GM18868 (cell line): Measurements from ENCODE around the gene KLHL30.

Source experiments
- ATAC-seq: cut with Tn5 transposase; IDR thresholded peaks from one replicate; pipeline ENCODE4 v1.9.1; 2021; ENCODE audit warnings: mild to moderate bottlenecking, moderate library complexity; ENCODE audit not compliant: unreplicated experiment

The KLHL30 gene, protein sequence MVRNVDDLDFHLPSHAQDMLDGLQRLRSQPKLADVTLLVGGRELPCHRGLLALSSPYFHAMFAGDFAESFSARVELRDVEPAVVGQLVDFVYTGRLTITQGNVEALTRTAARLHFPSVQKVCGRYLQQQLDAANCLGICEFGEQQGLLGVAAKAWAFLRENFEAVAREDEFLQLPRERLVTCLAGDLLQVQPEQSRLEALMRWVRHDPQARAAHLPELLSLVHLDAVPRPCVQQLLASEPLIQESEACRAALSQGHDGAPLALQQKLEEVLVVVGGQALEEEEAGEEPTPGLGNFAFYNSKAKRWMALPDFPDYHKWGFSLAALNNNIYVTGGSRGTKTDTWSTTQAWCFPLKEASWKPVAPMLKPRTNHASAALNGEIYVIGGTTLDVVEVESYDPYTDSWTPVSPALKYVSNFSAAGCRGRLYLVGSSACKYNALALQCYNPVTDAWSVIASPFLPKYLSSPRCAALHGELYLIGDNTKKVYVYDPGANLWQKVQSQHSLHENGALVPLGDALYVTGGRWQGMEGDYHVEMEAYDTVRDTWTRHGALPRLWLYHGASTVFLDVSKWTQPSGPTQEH

GRCh38 chr2:238138331-238139195, at the start of gene KLHL30:
Gene KLHL30, plus strand, starts transcription at chr2:238138668. Its CDS starts 2,087 bp downstream, at chr2:238140755.
- no peak for ATAC-seq

DNA sequence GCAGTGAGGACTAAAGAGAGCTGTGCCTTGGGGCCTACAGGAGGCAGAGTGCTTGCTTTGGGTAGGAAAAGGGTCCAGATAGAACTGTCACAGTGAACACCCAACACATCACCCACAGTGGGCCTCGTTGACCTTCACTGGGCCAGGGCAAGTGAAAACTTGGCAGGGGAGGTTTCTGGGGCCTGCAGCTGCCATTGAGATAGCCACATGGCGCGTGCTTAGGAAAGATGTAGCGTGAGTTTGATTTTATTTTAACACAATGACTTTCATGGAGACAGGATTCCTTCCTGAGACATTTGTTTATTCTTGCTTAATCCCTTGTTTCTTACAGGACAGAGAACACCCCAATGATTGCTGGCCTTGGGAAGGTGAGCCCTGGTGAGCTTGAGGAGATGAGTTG, 47.6 kb upstream of the KLHL30 start:
- no peak for ATAC-seq

DNA sequence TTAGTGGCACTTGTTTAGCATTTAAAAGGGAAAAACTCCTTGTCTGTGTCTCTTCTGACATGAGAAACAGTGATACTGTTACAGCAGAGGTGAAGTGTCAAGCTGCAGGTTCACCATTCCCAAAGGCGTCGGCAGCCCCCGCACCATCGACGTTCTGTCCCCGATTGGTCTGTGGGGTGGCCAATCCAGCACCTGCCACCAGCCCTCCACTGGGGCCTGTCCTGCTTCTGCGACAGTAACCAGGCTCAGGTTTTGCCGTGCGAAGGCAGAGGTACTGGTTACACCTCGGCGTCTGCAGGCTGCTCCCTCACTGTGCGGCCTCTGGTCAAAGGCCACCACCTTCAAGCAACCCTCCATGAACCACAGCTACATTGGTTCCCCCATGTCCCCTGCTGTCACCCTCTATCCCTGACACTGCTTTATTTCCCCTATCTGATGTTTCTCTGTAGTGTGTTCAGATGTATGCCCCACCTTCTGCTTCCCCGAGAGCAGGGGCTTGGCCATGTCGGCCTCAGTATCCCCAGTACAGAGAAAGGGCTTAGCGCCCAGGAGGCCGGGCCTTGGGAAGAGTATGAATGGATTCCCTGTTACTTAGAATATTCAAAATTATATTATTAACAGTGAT, 46.9 kb upstream of the KLHL30 start:
- ATAC-seq, result no peak

GRCh38 chr2:238092486-238093035, 45.9 kb upstream of the KLHL30 start:
- ATAC-seq, result no peak

DNA sequence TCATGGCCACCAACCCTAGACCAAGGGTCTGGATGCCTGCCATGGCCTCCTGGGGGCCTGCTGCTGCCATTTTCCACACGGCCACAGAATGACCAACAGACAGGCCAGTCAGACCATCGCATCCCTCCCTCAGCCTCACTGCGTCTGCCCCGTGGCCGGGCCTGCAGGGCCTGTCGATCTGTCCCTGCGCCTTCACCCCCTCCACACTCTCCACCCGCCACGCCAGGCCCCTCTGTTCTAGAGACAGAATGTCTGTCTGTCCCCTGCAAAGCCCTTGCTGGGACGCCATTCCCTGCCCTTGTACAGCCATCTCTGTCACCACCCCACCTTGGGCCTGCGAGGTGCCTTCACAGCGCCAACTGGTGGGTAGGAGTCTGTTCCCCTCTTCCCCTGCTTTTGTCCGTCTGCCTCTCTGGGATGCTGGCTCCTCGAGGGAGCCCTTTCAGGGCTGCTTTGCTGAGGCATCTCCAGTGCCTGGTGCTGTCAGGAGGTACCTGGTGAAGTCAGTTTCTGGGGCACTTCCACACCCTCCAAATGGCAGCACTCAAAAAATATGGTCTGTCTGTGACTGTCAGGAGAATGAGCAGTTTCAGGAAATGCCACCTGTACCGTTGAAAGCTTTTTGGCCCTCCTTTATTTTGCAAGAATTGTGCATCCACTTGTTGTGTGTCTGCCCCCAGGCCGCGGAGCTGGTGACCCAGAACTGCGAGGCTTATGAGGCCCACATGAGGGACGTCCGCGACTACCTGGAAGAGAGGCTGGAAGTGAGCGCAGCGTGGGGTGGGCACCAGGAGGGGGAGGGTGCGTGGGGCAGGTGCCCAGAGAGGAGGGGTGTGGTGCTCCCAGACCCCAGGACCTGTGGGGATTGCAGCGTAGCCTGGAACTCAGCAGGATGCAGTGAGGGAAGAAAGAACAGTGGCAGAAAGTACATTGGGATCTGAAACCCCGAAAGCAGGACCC, 45.0 kb upstream of the KLHL30 start:
- ATAC-seq, result no peak

GRCh38 chr2:238094438-238095022, 43.9 kb upstream of the KLHL30 start:
- no peak for ATAC-seq

- no peak for ATAC-seq
Observed at GRCh38 chr2:238095143-238095542, 43.3 kb upstream of the KLHL30 start.

DNA sequence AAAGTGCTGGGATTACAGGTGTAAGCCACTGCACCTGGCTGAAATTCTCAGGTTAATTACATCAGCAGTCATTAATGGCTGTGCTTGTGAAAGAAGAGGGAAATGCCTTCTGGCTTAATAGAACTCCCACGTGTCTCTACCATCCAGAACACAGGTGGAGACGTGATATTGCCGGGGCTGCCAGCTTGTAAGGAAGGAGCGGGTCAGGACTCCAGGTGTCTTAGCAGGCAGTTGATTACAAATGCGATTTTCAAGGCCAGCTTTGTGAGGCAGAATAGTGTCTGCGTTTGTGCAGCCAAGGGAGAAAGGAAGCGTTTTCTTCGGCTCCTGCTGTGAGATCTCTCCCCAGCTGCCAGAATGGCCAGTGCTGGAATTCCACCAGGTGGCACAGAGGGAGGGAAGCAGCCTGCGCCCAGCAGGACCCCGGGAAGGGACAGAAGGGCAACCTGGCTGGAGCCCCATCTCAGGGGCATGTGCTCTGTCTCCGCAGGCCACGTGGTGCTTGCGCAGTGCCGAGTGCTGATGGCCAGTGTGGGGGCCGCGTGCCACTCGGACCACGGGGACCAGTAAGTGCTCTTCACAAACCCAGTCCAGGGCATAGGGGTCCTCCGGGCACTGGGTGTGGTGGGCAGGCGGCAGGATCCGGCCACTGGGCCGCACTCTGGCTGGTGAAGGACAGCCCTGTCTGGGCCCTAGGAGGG, 42.0 kb upstream of the KLHL30 start:
- no peak for ATAC-seq

GRCh38 chr2:238097201-238097987, 41.1 kb upstream of the KLHL30 start:
- no peak for ATAC-seq

DNA sequence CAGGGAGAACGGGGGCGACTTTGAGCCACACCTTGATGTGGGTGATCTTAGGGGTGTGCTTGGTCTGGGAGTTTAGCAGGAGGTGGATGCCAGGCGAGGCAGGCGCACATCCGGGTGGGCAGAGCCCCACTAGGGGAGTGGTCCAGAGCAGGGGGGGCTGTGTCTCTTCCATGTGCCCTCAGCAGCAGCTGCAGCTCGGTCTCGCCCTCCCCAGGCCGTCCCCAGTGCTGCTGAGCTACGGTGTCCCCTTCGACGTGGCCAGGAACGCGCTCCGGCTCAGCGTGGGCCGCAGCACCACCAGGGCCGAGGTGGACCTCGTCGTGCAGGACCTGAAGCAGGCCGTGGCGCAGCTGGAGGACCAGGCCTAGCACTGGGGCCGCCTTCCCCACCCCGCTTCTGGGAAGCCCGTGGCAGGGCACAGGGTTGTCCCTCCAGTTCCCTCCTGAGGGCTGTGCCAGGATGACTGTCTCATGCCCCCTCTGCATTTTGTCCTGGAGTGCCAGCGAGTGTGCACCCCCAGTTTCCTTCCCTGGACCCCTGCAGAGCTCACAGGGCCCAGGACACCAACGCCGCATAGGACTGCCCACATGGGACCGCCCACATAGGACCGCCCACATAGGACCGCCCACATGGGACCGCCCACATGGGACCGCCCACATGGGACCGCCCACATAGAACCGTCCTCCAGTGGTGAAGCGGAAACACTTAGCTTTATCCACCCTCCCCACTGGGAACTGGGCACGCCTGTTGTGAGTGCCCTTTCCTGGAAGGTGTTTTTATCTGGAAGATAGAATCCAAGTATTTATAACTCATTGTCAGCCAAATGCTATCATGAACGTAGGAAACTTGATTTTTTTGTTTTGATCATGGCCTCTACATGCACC, 40.2 kb upstream of the KLHL30 start:
- peak; percentile 74 for ATAC-seq

DNA sequence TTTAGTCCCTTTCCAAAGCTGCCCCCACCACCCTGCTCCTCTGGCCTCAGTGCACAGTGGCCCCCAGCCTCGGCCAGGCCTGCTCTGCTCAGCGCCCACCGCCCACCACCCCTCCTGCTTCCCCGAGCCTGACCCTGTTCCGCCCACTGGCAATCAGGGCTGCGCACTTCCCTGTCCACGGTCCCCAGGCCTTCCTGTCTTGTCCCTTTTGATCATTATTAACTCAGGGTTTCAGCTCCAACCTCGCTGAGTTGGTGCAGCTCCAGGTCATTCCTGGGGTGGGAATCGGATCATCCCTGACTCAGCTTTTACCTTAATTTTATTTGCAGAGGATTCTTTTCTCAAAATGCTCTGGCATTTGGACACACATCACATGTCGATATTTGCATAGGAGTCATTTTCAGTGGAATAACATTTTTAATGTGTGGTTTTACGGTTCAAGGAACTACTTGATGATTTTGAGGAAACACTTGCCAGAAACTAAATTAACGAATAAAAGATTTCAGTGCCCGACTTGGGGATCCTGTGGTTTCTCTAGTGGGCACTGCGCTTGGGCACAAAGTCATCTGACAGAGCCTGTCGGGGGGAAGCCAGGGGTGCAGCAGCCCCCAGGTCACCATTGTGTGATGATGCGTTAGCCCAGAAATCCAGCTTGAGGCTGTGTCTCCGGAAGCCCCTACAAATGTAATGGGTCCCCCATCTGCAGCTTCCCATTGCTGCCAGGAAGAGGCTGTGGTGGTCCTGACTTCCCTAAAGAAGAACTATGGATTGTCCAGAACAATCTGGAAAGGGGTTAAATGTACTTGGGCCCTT, 39.4 kb upstream of the KLHL30 start:
- ATAC-seq, result peak; percentile 18

GRCh38 chr2:238099714-238100048, 38.8 kb upstream of the KLHL30 start:
- ATAC-seq, result no peak

DNA sequence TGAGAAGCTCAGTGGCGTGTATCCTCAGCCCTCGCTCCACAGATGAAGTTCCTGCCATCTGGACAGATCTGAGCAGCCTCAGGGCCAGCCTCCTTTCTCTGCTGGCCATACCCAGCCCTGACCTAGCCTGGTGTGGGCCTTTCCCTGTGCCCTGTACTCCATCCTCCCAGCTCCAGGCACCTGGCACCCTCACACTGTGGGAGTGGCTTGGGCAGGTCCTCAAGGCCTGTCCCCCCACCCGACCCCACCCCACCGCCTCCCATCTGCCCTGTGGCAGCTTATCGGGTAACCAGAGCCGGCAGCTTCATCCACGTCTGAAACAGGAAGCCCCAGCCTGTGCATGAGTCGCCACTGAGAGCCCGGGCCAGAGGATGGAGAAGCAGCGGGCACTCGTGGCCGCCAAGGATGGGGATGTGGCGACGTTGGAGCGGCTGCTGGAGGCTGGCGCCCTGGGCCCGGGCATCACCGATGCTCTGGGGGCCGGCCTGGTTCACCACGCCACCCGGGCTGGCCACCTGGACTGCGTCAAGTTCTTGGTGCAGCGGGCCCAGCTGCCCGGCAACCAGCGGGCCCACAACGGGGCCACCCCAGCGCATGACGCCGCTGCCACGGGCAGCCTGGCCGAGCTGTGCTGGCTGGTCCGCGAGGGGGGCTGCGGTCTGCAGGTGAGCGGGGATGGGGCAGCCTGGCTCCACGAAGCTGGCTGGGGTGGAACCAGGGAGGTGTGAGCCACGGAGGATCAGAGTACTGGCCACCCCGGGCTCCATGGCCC, 38.2 kb upstream of the KLHL30 start, which contains the start of gene ESPNL:
ESPNL (plus strand) TSS at position 292 of the 772 bp plus-strand sequence; CDS start at position 372, 80 bp downstream.
- ATAC-seq, result no peak

- ATAC-seq, result no peak
Observed at GRCh38 chr2:238100821-238101771, 37.4 kb upstream of the KLHL30 start.
